Hepatocyte (in vitro differentiated cells): Measurements from ENCODE around the gene SEMA5A.

Experiments used
- CTCF ChIP-seq: fragments of 200-600 bp; sonication (generic); IDR thresholded peaks from 2 replicates; pipeline ENCODE4 v1.5.1; 2016; ENCODE audit warnings: antibody characterized with exemption, mild to moderate bottlenecking; ENCODE audit not compliant: poor library complexity
- EZH2 ChIP-seq: fragments of 200-600 bp; sonication (generic); IDR thresholded peaks from 2 replicates; pipeline ENCODE4 v1.6.1; 2016; ENCODE audit warnings: antibody characterized with exemption, mild to moderate bottlenecking, borderline replicate concordance
- EZH2phosphoT487 ChIP-seq: fragments of 200-600 bp; sonication (generic); IDR thresholded peaks from one replicate; pipeline ENCODE4 v1.6.1; 2018; ENCODE audit warnings: antibody characterized with exemption, mild to moderate bottlenecking, low read depth, moderate library complexity; ENCODE audit not compliant: unreplicated experiment, severe bottlenecking

- TF ChIP-seq CTCF (no peak), EZH2phosphoT487 (no peak), EZH2 (no peak)
Observed at GRCh38 chr5:9284272-9284671, 261.6 kb downstream of the SEMA5A start.
